SH-SY5Y (cell line): ENCODE data around the gene KLF13.

Experiments
- GATA2 ChIP-seq: IDR thresholded peaks from 2 replicates; pipeline ENCODE4 v1.6.1; 2011; ENCODE audit warnings: mild to moderate bottlenecking, low read depth, low read length
- GATA3 ChIP-seq: IDR thresholded peaks from 2 replicates; pipeline ENCODE4 v1.6.1; 2011; ENCODE audit warnings: low read depth, mild to moderate bottlenecking, low read length, moderate library complexity

DNA sequence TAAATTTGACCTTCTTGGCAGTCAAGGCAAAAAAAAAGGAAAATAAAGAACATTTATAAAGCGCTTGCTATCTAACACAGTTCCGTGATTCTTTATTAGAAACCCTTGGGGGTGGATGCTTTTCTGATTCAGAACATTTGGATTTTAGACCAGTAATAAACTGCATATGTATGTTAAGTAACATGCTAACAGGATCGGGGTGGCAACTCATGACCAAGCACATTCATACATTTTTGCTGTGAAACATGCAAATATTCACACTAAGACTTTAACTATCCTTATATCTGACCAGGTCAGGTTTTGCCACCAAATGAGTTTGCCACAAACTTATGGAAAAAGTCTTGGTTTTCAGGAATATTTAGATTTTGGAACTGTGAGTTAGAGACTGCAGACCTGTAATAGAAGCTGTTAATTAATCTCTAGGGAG, 30.4 kb upstream of the KLF13 start:
- TF ChIP-seq GATA2 (no peak), GATA3 (no peak)
